ENCODE results near the gene ACADVL.
A peak's percentile ranks its signal among the peaks of the same experiment; 100 is the strongest.

Gene ACADVL

DNA sequence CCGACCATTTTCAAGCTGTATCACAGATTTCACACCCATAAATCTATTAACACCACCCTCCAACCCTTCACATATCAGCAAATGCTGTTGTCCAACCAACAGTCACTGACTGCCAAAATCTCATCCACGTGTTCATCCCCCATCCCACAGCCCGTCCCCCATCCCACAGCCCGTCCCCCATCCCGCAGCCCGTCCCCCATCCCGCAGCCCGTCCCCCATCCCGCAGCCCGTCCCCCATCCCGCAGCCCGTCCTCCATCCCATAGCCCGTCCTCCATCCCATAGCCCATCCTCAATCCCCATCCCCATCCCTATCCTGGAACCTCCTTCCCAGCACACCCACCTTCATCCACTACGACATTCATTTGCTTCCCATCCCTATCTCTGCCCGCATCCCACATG lies 14.2 kb upstream of the ACADVL start:
- no peak overlapping the region for H3K4me3 ChIP-seq (ENCODE audit: low read depth, low read length)
- TF ChIP-seq, protein P1, sequence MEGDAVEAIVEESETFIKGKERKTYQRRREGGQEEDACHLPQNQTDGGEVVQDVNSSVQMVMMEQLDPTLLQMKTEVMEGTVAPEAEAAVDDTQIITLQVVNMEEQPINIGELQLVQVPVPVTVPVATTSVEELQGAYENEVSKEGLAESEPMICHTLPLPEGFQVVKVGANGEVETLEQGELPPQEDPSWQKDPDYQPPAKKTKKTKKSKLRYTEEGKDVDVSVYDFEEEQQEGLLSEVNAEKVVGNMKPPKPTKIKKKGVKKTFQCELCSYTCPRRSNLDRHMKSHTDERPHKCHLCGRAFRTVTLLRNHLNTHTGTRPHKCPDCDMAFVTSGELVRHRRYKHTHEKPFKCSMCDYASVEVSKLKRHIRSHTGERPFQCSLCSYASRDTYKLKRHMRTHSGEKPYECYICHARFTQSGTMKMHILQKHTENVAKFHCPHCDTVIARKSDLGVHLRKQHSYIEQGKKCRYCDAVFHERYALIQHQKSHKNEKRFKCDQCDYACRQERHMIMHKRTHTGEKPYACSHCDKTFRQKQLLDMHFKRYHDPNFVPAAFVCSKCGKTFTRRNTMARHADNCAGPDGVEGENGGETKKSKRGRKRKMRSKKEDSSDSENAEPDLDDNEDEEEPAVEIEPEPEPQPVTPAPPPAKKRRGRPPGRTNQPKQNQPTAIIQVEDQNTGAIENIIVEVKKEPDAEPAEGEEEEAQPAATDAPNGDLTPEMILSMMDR (IDR thresholded peaks at IDR 0.05; ENCODE audit: control insufficient read depth, extremely low read depth, insufficient read depth), result no peak
- no peak for DNase-seq (ENCODE audit: low read depth)

DNA sequence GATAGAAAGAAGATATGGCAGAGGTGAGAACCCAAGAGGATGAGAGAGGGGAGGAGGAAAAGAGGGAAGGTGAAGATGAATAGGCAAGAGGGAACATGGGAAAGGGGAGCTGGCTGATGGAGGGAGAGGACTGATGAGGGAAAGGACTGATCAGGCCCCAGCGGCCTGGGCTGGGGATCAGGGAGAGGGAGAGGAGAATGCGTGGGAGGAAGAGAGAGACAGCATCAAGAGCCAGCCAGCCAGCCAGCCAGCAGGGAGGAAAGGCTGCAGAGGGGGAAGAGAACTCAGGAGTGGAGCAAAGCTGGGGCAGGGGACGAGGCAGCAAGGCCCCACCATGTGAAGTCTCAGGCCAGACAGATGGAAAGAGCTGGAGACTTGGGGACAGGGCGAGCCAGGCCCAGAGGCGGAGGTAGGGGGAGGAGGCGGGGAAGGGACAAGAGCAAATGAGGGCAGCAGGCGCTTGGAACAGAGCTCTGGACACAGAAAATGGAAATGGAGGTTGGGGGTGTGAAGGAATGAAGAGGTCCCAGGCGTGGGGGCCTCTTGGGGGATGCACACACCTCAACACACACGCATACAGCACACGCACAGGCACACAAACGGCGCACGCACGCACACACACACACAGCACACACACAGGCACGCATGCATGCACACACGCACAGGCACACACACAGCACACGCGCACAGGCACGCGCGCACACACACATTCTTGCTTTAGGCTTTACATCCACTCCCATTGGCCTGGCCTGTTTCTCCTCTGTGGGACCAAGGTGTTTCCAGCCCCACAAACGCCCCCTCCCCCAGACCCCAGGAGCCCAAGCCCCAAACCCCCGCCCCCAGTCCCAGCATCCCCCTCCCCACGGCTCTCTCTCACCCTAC lies 12.4 kb upstream of the ACADVL start:
- DNase-seq (ENCODE audit: low read depth), result no peak
- TF ChIP-seq, protein P1 (IDR thresholded peaks at IDR 0.05; ENCODE audit: control insufficient read depth, extremely low read depth, insufficient read depth), result no peak
- H3K4me3 ChIP-seq (ENCODE audit: low read depth, low read length), result no peak overlapping the region

DNA sequence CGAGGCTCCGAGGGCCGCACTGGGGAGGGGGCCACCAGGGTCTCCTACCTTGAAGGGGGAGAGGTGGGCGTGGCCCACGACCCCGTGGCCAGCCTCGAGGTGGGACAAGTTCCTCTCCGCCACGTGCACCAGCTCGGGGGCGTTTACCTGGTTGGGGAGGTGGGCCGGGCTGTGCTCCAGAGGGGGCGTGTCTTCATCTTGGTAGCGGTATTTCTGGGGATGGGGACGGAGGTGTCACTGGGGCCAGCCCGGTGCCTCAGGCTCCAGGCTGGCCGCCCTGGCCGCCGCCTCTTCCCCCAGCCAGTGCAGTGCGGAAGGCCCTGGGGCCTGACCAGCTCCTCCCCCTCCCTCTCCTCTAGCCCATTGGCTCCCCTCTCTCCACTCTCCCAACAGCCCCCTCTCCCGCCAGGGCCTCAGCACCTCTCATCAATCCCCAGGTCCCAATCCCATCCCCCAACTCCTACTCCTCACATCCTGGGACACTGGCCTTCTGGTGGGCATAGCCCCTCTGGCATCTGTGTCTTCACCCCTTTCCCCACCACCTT lies 11.6 kb upstream of the ACADVL start:
- TF ChIP-seq, protein P1 (IDR thresholded peaks at IDR 0.05; ENCODE audit: control insufficient read depth, extremely low read depth, insufficient read depth), result no peak

DNA sequence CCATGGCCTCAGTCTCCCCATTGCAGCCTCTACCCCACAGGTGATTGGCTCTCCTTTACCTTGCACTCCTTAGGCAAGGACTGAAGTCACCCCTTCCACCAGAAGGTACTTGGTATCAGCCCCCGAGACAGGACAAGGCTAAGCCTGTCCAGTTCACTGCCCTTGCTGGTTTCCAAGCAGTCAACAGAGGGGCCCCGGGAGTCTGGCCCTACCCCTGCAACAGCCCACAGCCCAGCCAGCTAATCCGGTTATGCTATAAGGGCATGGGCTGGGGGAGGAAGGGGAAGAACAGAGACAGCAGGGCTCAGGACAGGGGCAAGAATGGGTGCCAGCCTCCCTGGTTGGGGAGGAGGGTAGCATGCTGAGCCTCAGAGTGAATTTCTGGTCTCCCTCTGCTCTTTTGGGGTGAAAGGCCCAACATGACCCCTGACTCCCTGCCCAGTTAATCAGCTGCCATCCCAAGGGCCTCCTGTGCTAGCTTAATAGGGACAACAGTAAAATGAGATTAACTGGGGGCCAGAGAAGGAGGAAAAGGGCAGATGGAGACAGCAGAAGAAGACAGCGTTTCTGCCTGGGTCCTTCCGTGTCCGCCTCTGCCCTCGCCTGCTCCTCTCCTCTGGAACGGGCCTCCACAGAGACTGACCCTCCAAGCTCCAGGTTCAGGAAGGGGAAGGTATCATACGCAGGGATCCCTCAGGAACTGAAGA lies 10.8 kb upstream of the ACADVL start:
- no peak overlapping the region for H3K4me3 ChIP-seq (ENCODE audit: low read depth, low read length)
- DNase-seq (ENCODE audit: low read depth), result no peak
- TF ChIP-seq, protein P1 (IDR thresholded peaks at IDR 0.05; ENCODE audit: control insufficient read depth, extremely low read depth, insufficient read depth), result no peak

More for the DNA sequence above, 11.6 kb upstream of the ACADVL start:
- no peak overlapping the region for H3K4me3 ChIP-seq (ENCODE audit: low read depth, low read length)
- no peak for DNase-seq (ENCODE audit: low read depth)

DNA sequence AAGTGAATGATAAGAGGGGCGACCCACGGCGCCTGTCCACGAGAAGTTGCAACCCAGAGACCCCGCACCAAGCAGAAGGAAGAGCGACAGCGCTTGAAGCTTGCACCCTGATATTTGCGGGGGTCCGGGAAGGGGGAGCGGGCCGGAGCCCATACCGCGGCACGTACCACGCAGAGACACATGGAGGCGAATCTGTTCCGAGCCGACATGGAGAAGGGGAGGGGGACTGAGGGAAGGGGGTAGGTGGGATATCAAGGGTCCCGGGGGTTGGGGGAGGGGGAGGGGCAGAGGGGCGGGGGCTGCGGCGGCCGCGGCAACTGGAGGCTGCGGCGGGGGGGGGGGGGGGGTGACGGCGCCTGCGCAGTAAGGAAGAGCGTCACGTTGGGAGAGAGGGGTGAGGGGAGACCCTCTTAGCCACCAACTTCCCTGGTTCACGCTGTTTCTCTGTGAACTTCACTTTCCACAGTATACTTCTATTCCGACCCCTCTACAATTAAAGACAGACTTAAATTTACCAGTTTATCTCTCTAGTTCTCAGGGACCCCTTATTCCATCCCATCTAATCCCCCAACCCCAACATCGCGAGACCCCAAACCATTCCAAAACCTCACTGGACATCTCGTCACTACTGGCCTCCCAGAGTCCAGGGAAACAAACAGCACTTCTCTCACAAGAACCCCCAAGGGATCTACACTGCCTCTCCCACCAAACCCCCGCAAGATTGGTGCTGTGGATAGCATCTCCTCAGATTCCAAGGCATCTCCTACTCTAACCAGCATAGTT lies 8.1 kb upstream of the ACADVL start:
- TF ChIP-seq, protein P1 (IDR thresholded peaks at IDR 0.05; ENCODE audit: control insufficient read depth, extremely low read depth, insufficient read depth), result no peak
- DNase-seq (ENCODE audit: low read depth), result no peak
- peak overlapping the region; percentile 46 for H3K4me3 ChIP-seq (ENCODE audit: low read depth, low read length)

DNA sequence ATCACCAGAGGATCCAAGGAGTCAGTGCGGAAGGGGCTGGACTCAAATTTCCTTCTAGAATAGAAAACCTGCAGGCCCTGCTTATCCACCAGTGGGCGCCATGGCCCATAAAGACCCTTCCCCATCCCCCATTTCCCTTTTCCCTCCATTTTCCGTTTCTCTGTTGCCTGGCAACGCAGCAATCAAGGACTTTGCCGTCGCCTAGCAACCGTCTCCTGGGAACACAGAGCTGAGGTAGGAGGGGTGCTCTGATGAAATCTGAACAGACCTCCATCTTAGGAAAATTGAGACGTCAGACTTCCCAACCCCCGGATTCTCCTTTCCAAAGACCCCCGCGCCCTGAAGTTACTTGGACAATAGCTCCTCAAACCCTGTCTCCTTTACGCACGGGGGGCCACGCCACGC lies 5.8 kb upstream of the ACADVL start:
- TF ChIP-seq, protein P1 (IDR thresholded peaks at IDR 0.05; ENCODE audit: control insufficient read depth, extremely low read depth, insufficient read depth), result 0 out of 2 replicates have a peak, but pooled peaks have one; percentile 3
- peak; percentile 63 for DNase-seq (ENCODE audit: low read depth)
- H3K4me3 ChIP-seq (ENCODE audit: low read depth, low read length), result no peak overlapping the region
